ENCODE results near the gene TMEM184A. TPM values are rescaled to one million over a fixed set of nuclear protein-coding genes. Genes with fewer than 3 reads are reported as not detected.

The TMEM184A gene
- total RNA-seq, 1 donor from 2014 or later: not detected

- Mint-ChIP-seq H3K4me1 (peaks cover 5% of the 10 kb centered on the region), H3K9me3 (peaks cover 7% of the 10 kb centered on the region), H3K27me3 (no peaks in the 10 kb centered on the region), H3K4me3 (no peak overlapping the region), H3K36me3 (ENCODE audit: low read depth) (no peaks in the 10 kb centered on the region), H3K27ac (no peak overlapping the region)
- intact Hi-C loops (cut with micrococcal nuclease): no loop called here
- no peak for DNase-seq
Observed at GRCh38 chr7:1514995-1515401, 41.0 kb downstream of the TMEM184A start.

DNA sequence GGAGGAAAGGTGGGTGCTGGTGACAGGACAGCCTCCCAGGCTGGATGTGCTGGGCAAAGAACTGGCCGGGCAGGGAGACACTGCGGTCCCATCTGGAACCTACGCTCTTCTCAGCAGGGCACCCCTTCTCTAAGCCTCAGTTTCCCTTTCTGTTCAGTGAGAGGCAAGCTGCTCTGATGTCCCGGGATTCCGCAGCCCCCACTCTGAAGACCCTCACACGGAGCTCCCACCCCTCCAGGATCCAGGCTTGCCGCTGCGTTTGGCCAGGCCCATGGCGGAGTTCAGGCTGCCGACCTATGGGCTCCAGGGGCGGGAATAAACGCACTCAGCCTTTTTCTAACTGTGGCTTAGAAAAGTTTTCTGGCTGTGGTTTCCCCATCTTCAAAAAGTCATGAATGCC, 41.6 kb downstream of the TMEM184A start:
- intact Hi-C loops (cut with micrococcal nuclease): no loop called here
- peaks cover 4% of the 10 kb centered on the region for H3K9me3 Mint-ChIP-seq
- DNase-seq: no peak
- peaks cover 5% of the 10 kb centered on the region for H3K4me1 Mint-ChIP-seq
- no peaks in the 10 kb centered on the region for H3K27me3 Mint-ChIP-seq
- no peak overlapping the region for H3K4me3 Mint-ChIP-seq
- H3K36me3 Mint-ChIP-seq (ENCODE audit: low read depth): no peaks in the 10 kb centered on the region
- H3K27ac Mint-ChIP-seq: no peak overlapping the region

GRCh38 chr7:1513657-1514095, 42.3 kb downstream of the TMEM184A start:
- no peaks in the 10 kb centered on the region for H3K9me3 Mint-ChIP-seq
- no peaks in the 10 kb centered on the region for H3K36me3 Mint-ChIP-seq (ENCODE audit: low read depth)
- H3K27ac Mint-ChIP-seq: no peak overlapping the region
- no peak for DNase-seq
- intact Hi-C loops (cut with micrococcal nuclease): no loop called here
- H3K4me3 Mint-ChIP-seq: no peak overlapping the region
- H3K27me3 Mint-ChIP-seq: no peaks in the 10 kb centered on the region
- peaks cover 5% of the 10 kb centered on the region for H3K4me1 Mint-ChIP-seq

GRCh38 chr7:1512781-1513656, 43.0 kb downstream of the TMEM184A start:
- H3K4me3 Mint-ChIP-seq: peak overlapping the region; percentile 12
- H3K36me3 Mint-ChIP-seq (ENCODE audit: low read depth): no peaks in the 10 kb centered on the region
- DNase-seq: peak; percentile 82
- H3K4me1 Mint-ChIP-seq: peaks cover 9% of the 10 kb centered on the region
- intact Hi-C loops (cut with micrococcal nuclease): no loop called here
- no peaks in the 10 kb centered on the region for H3K27me3 Mint-ChIP-seq
- peak overlapping the region; percentile 62 for H3K27ac Mint-ChIP-seq
- no peaks in the 10 kb centered on the region for H3K9me3 Mint-ChIP-seq

GRCh38 chr7:1511444-1512422, 44.3 kb downstream of the TMEM184A start:
- H3K36me3 Mint-ChIP-seq (ENCODE audit: low read depth): no peaks in the 10 kb centered on the region
- DNase-seq: no peak
- H3K27ac Mint-ChIP-seq: no peak overlapping the region
- no peaks in the 10 kb centered on the region for H3K9me3 Mint-ChIP-seq
- H3K27me3 Mint-ChIP-seq: no peaks in the 10 kb centered on the region
- peaks cover 14% of the 10 kb centered on the region for H3K4me1 Mint-ChIP-seq
- intact Hi-C loops (cut with micrococcal nuclease): no loop called here
- no peak overlapping the region for H3K4me3 Mint-ChIP-seq

GRCh38 chr7:1510780-1511154, 45.2 kb downstream of the TMEM184A start:
- no peaks in the 10 kb centered on the region for H3K36me3 Mint-ChIP-seq (ENCODE audit: low read depth)
- no peak overlapping the region for H3K27ac Mint-ChIP-seq
- H3K4me3 Mint-ChIP-seq: no peak overlapping the region
- intact Hi-C loops (cut with micrococcal nuclease): no loop called here
- H3K4me1 Mint-ChIP-seq: peaks cover 19% of the 10 kb centered on the region
- H3K27me3 Mint-ChIP-seq: no peaks in the 10 kb centered on the region
- H3K9me3 Mint-ChIP-seq: no peaks in the 10 kb centered on the region
- no peak for DNase-seq

GRCh38 chr7:1509226-1509625, 46.8 kb downstream of the TMEM184A start:
- no peak overlapping the region for H3K4me3 Mint-ChIP-seq
- no peaks in the 10 kb centered on the region for H3K9me3 Mint-ChIP-seq
- intact Hi-C loops (cut with micrococcal nuclease): no loop called here
- DNase-seq: no peak
- H3K27me3 Mint-ChIP-seq: no peaks in the 10 kb centered on the region
- peaks cover under 1% of the 10 kb centered on the region for H3K36me3 Mint-ChIP-seq (ENCODE audit: low read depth)
- peaks cover 21% of the 10 kb centered on the region for H3K4me1 Mint-ChIP-seq
- H3K27ac Mint-ChIP-seq: no peak overlapping the region

- DNase-seq: no peak
- H3K36me3 Mint-ChIP-seq (ENCODE audit: low read depth): peaks cover 2% of the 10 kb centered on the region
- no peak overlapping the region for H3K27ac Mint-ChIP-seq
- no peaks in the 10 kb centered on the region for H3K27me3 Mint-ChIP-seq
- no peak overlapping the region for H3K4me3 Mint-ChIP-seq
- intact Hi-C loops (cut with micrococcal nuclease): no loop called here
- H3K9me3 Mint-ChIP-seq: no peaks in the 10 kb centered on the region
- H3K4me1 Mint-ChIP-seq: peaks cover 21% of the 10 kb centered on the region
Observed at GRCh38 chr7:1508277-1508758, 47.7 kb downstream of the TMEM184A start.

- H3K36me3 Mint-ChIP-seq (ENCODE audit: low read depth): peaks cover 14% of the 10 kb centered on the region
- peak overlapping the region; percentile 92 for H3K4me3 Mint-ChIP-seq
- H3K27ac Mint-ChIP-seq: peak overlapping the region; percentile 79
- H3K9me3 Mint-ChIP-seq: no peaks in the 10 kb centered on the region
- peaks cover 33% of the 10 kb centered on the region for H3K4me1 Mint-ChIP-seq
- no peaks in the 10 kb centered on the region for H3K27me3 Mint-ChIP-seq
- DNase-seq: peak; percentile 69
- intact Hi-C loops (cut with micrococcal nuclease): loop anchor here (2.0 kb wide), 1 partner anchor 63 kb away; no protein-coding TSS in a partner anchor
Observed at GRCh38 chr7:1505731-1506550, 50.1 kb downstream of the TMEM184A start.

- Mint-ChIP-seq H3K9me3 (no peaks in the 10 kb centered on the region), H3K4me1 (peaks cover 33% of the 10 kb centered on the region)
- intact Hi-C loops (cut with micrococcal nuclease): loop anchor here (1.0 to 2.0 kb wide), 2 partner anchors 28 to 65 kb away; no protein-coding TSS in a partner anchor
Observed at GRCh38 chr7:1503816-1504775, 51.9 kb downstream of the TMEM184A start, which contains the start of gene INTS1. INTS1 (minus strand) TSS chr7:1504389; CDS start chr7:1503960, 429 bp downstream.

DNA sequence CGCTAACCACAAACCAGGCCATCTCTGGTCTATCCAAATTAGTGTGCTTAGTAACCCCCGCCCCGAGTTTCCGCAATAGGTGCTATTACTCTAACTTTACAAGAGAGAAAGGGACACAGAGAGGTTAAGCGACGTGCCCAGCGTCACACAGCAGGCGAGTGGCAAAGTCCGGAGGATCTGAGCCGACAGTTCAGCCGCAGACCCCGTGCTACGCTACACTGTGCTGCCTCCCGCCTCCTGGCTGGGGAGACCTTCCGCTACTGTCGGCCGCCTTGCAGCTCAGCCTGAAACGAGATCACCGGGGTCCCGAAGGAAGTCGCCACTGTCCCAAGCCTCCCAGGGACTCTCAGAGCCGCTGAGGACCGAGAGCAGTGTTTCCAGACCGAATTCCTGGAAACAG, 52.6 kb downstream of the TMEM184A start:
- DNase-seq: no peak
- Mint-ChIP-seq H3K27me3 (no peaks in the 10 kb centered on the region), H3K4me3 (peak overlapping the region; percentile 92), H3K27ac (peak overlapping the region; percentile 83), H3K36me3 (ENCODE audit: low read depth) (peaks cover 25% of the 10 kb centered on the region), H3K4me1 (peaks cover 30% of the 10 kb centered on the region), H3K9me3 (no peaks in the 10 kb centered on the region)
- intact Hi-C loops (cut with micrococcal nuclease): no loop called here

More at GRCh38 chr7:1503816-1504775, 51.9 kb downstream of the TMEM184A start, which contains the start of gene INTS1:
- Mint-ChIP-seq H3K36me3 (ENCODE audit: low read depth) (peaks cover 25% of the 10 kb centered on the region), H3K27me3 (no peaks in the 10 kb centered on the region), H3K27ac (peak within 1 kb of the TSS; percentile 92), H3K4me3 (peak within 1 kb of the TSS; percentile 92)
- peak; percentile 98 for DNase-seq

- Mint-ChIP-seq H3K9me3 (no peaks in the 10 kb centered on the region), H3K27me3 (no peaks in the 10 kb centered on the region), H3K4me3 (peak overlapping the region; percentile 92), H3K4me1 (peaks cover 29% of the 10 kb centered on the region), H3K36me3 (ENCODE audit: low read depth) (peaks cover 28% of the 10 kb centered on the region), H3K27ac (peak overlapping the region; percentile 83)
- no peak for DNase-seq
- intact Hi-C loops (cut with micrococcal nuclease): no loop called here
Observed at GRCh38 chr7:1502845-1503244, 53.2 kb downstream of the TMEM184A start.
